ENCODE measurements around the gene RESP18.

DNA sequence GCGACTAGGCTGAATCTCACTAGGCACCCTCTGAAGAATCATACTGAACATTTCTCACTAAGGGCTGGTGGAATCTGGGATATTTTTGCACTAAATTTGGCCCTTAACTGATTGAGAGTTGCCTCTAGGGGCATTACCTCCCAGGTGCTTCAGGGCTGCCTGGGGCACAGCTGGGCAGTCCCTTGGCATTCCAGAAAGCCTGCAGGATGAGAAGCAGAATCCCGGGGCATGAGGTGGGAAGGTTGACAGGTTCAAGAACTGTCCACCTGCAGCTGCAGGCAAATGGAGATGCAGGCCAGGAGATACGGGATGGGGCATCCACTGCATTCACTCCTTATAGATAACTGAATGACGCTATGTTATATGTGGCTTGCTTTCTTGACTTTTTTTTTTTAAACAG lies 7.4 kb downstream of the RESP18 start:
- TF ChIP-seq, protein P1, sequence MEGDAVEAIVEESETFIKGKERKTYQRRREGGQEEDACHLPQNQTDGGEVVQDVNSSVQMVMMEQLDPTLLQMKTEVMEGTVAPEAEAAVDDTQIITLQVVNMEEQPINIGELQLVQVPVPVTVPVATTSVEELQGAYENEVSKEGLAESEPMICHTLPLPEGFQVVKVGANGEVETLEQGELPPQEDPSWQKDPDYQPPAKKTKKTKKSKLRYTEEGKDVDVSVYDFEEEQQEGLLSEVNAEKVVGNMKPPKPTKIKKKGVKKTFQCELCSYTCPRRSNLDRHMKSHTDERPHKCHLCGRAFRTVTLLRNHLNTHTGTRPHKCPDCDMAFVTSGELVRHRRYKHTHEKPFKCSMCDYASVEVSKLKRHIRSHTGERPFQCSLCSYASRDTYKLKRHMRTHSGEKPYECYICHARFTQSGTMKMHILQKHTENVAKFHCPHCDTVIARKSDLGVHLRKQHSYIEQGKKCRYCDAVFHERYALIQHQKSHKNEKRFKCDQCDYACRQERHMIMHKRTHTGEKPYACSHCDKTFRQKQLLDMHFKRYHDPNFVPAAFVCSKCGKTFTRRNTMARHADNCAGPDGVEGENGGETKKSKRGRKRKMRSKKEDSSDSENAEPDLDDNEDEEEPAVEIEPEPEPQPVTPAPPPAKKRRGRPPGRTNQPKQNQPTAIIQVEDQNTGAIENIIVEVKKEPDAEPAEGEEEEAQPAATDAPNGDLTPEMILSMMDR (IDR thresholded peaks at IDR 0.05) = no peak
- no peak for TF ChIP-seq ZFX (IDR thresholded peaks at IDR 0.05; ENCODE audit: borderline replicate concordance)

Data from 22Rv1 (cell line).